Liver (tissue), 9 donors: Measurements from ENCODE around the gene NAA35. TPM values are rescaled to one million over a fixed set of nuclear protein-coding genes. Genes with fewer than 3 reads are reported as not detected.

Experiments used
- DNase-seq: peaks from one replicate; pipeline ENCODE4 v3.0.0-alpha.2; 2017; ENCODE audit warnings: low spot score
- H3K27ac ChIP-seq, 2 donors: one replicate each; pipeline ENCODE4 v1.7.0; 2013; ENCODE audit warnings: inconsistent platforms in 2 of 2, low read length in 2 of 2, control low read depth in 1 of 2, low read depth in 1 of 2, mild to moderate bottlenecking in 1 of 2
- H3K27me3 ChIP-seq, 4 donors: one replicate each; pipeline versions ENCODE4 v1.6.1 to v1.7.0; 2013; ENCODE audit warnings: low read length in 3 of 4, inconsistent platforms in 1 of 4, mild to moderate bottlenecking in 1 of 4, moderate library complexity in 1 of 4; ENCODE audit not compliant: control insufficient read depth in 4 of 4, insufficient read depth in 4 of 4
- H3K36me3 ChIP-seq, 4 donors: one replicate each; pipeline versions ENCODE4 v1.6.1 to v1.7.0; 2013; ENCODE audit warnings: low read length in 3 of 4, mild to moderate bottlenecking in 3 of 4, low read depth in 1 of 4, moderate library complexity in 1 of 4; ENCODE audit not compliant: control insufficient read depth in 4 of 4, insufficient read depth in 3 of 4
- H3K4me1 ChIP-seq, 4 donors: one replicate each; pipeline versions ENCODE4 v1.6.1 to v1.7.0; 2013; ENCODE audit warnings: low read length in 3 of 4, mild to moderate bottlenecking in 3 of 4, moderate library complexity in 1 of 4; ENCODE audit not compliant: control insufficient read depth in 4 of 4, insufficient read depth in 4 of 4
- H3K4me3 ChIP-seq, 3 donors: one replicate each; pipeline versions ENCODE4 v1.6.1 to v1.7.0; 2013; ENCODE audit warnings: low read length in 3 of 3, control low read depth in 1 of 3, low read depth in 1 of 3, mild to moderate bottlenecking in 1 of 3
- H3K9ac ChIP-seq, 2 donors: one replicate each; pipeline ENCODE4 v1.7.0; 2013; ENCODE audit warnings: low read length in 2 of 2, mild to moderate bottlenecking in 2 of 2, moderate library complexity in 2 of 2, control low read depth in 1 of 2, low read depth in 1 of 2
- H3K9me3 ChIP-seq, 4 donors: one replicate each; pipeline versions ENCODE4 v1.6.1 to v1.7.0; 2013; ENCODE audit warnings: low read length in 3 of 4; ENCODE audit not compliant: control insufficient read depth in 4 of 4
- ATF3 ChIP-seq: IDR thresholded peaks from 2 replicates; pipeline ENCODE4 v1.6.1; 2016; ENCODE audit warnings: antibody characterized with exemption
- EGR1 ChIP-seq, 2 donors: IDR thresholded peaks; 2 replicates each; pipeline ENCODE4 v1.6.1; 2016 to 2018; ENCODE audit warnings: antibody characterized with exemption in 2 of 2, low read depth in 2 of 2
- FOXA1 ChIP-seq: IDR thresholded peaks from 2 replicates; pipeline ENCODE4 v1.6.1; 2016; ENCODE audit warnings: antibody characterized with exemption
- FOXA2 ChIP-seq: IDR thresholded peaks from 2 replicates; pipeline ENCODE4 v1.6.1; 2016; ENCODE audit warnings: antibody characterized with exemption
- GABPA ChIP-seq, 2 donors: IDR thresholded peaks in 1 of 2; conservative IDR thresholded peaks in 1 of 2; 2 replicates each; pipeline ENCODE4 v1.6.1; 2016; ENCODE audit warnings: antibody characterized with exemption in 2 of 2, mild to moderate bottlenecking in 1 of 2, moderate library complexity in 1 of 2
- HNF4A ChIP-seq, 2 donors: conservative IDR thresholded peaks; 2 replicates each; pipeline ENCODE4 v1.6.1; 2016; ENCODE audit warnings: antibody characterized with exemption in 2 of 2, mild to moderate bottlenecking in 2 of 2
- NR2F2 ChIP-seq: IDR thresholded peaks from 2 replicates; pipeline ENCODE4 v1.6.1; 2016; ENCODE audit warnings: antibody characterized with exemption
- RAD21 ChIP-seq, 2 donors: IDR thresholded peaks; 2 replicates each; pipeline ENCODE4 v1.6.1; 2016; ENCODE audit warnings: antibody characterized with exemption in 2 of 2, mild to moderate bottlenecking in 2 of 2
- REST ChIP-seq: IDR thresholded peaks from 2 replicates; pipeline ENCODE4 v1.6.1; 2016; ENCODE audit warnings: antibody characterized with exemption, mild to moderate bottlenecking
- RXRA ChIP-seq, 2 donors: IDR thresholded peaks; 2 replicates each; pipeline ENCODE4 v1.6.1; 2017 to 2018; ENCODE audit warnings: antibody characterized with exemption in 2 of 2, mild to moderate bottlenecking in 1 of 2
- SP1 ChIP-seq: IDR thresholded peaks from 2 replicates; pipeline ENCODE4 v1.6.1; 2018; ENCODE audit warnings: antibody characterized with exemption, mild to moderate bottlenecking
- TAF1 ChIP-seq: conservative IDR thresholded peaks from 2 replicates; pipeline ENCODE4 v1.6.1; 2016; ENCODE audit warnings: antibody characterized with exemption, mild to moderate bottlenecking
- YY1 ChIP-seq: IDR thresholded peaks from 2 replicates; pipeline ENCODE4 v1.6.1; 2016; ENCODE audit warnings: antibody characterized with exemption, mild to moderate bottlenecking
- ZBTB33 ChIP-seq: IDR thresholded peaks from 2 replicates; pipeline ENCODE4 v1.6.1; 2016; ENCODE audit warnings: antibody characterized with exemption
- WGBS: extraction: QIAGEN DNeasy Blood & Tissue Kit; methylation state at CpG from one replicate; pipeline ENCODE4 v1.1.7; 2013; 5-methylcytosine and 5-hydroxymethylcytosine counted together
- polyA plus RNA-seq, 2 donors: library from polyadenylated mRNA; stranded (reverse) in 1 of 2; unstranded in 1 of 2; fragments of 200-250 nt in 1 of 2; fragments of >200 nt in 1 of 2; fragmentation: Nextera tagmentation in 1 of 2; extraction: Ambion mirVana in 1 of 2; gene quantifications; one replicate each; pipeline versions ENCODE4 v1.2.1 to v1.2.3, GENCODE V29; 2013 to 2015
- total RNA-seq, 2 donors: library from RNA; depleted of rRNA; stranded (reverse); fragments of >200 nt; gene quantifications; one replicate each; pipeline ENCODE4 v1.2.3, GENCODE V29; 2014
- donor health status: healthy.
- donor health status: healthy.
- donor health status: healthy.
- donor health status: healthy.
- donor health status: healthy.

The NAA35 gene
- total and polyA plus RNA-seq, 4 donors = 5.2 to 14.8 (median 9.2) TPM

- no peaks in the 10 kb centered on the region for H3K27me3 ChIP-seq
- no peak overlapping the region for H3K27ac ChIP-seq
- no peak overlapping the region for H3K9ac ChIP-seq
- WGBS = 100% methylated on average over 1 of the region's 1 CpG
- peaks cover 6 to 53% (median 29%) of the 10 kb centered on the region in 4 donors for H3K36me3 ChIP-seq
- no peak for DNase-seq
- no peak overlapping the region for H3K4me3 ChIP-seq
- TF ChIP-seq EGR1 (IDR thresholded peaks at IDR 0.05; ENCODE audit: low read depth in 2 of 2) = no peak
- no peak for TF ChIP-seq FOXA1
- no peak for TF ChIP-seq NR2F2
- no peak for TF ChIP-seq RXRA (IDR thresholded peaks at IDR 0.05)
- TF ChIP-seq TAF1 = no peak
- TF ChIP-seq ATF3 = no peak
- no peak for TF ChIP-seq FOXA2
- TF ChIP-seq HNF4A (conservative IDR thresholded peaks at IDR 0.05) = no peak
- TF ChIP-seq RAD21 (IDR thresholded peaks at IDR 0.05) = no peak
- TF ChIP-seq SP1 = no peak
- TF ChIP-seq GABPA (IDR thresholded peaks at IDR 0.05 in 1 of 2, conservative IDR thresholded peaks at IDR 0.05 in 1 of 2) = no peak
- TF ChIP-seq ZBTB33 = no peak
- no peaks in the 10 kb centered on the region for H3K9me3 ChIP-seq
- no peaks in the 10 kb centered on the region for H3K4me1 ChIP-seq
Measured at GRCh38 chr9:86020731-86021130, 79.8 kb downstream of the NAA35 start.

GRCh38 chr9:86021166-86021565 lies 80.2 kb downstream of the NAA35 start:
- Histone ChIP-seq H3K4me3 (no peak overlapping the region), H3K27ac (no peak overlapping the region), H3K9me3 (no peaks in the 10 kb centered on the region), H3K9ac (no peak overlapping the region), H3K36me3 (peaks cover 6 to 57% (median 33%) of the 10 kb centered on the region in 4 donors), H3K4me1 (no peaks in the 10 kb centered on the region), H3K27me3 (no peaks in the 10 kb centered on the region)
- DNase-seq = no peak
- TF ChIP-seq HNF4A (conservative IDR thresholded peaks at IDR 0.05) = no peak
- no peak for TF ChIP-seq REST
- TF ChIP-seq RAD21 (IDR thresholded peaks at IDR 0.05) = no peak
- no peak for TF ChIP-seq NR2F2
- TF ChIP-seq YY1 = no peak
- TF ChIP-seq TAF1 = no peak
- no peak for TF ChIP-seq FOXA1
- 92% methylated on average over 6 of the region's 6 CpGs for WGBS
